Measurements from ENCODE around the gene CDKN2D.
A peak's percentile ranks its signal among the peaks of the same experiment; 100 is the strongest.

DNA sequence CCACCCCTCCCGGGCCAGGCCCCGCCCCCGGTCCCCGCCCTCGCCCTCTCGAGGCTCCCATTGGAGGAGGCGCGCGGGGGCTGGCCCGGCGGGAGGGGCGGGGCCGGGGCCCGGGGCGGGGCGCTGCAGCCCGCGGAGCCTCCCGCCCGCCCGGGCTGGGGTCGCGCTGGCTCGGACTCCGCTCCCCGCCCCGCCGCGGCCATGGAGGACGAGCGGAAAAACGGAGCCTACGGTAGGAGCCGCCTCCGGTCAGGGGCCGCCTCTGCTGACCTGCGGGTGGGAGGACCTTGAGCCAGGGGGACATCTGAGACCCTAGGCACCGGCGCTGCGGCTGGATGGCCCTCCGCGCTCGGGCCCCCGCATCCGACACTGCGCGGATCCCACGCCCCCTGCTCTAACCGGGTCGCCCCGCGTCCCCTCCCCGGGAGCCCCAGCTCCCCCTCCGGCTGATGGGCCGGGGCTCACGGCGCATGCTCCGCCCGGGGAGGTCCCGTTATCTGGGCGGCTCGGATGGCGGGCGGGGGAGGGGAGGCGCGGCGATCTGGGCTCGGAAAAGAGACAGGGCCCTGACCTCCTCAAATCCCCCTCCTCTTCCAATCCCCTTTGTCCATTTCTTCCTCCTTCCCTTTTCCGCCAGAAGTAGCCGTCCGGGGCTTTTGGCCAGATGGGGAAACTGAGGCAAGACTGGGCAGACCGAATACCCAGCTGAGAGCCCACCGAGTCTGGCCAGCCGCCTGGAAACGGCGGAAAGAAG lies 33.7 kb upstream of the CDKN2D start:
- TF ChIP-seq, protein P1, sequence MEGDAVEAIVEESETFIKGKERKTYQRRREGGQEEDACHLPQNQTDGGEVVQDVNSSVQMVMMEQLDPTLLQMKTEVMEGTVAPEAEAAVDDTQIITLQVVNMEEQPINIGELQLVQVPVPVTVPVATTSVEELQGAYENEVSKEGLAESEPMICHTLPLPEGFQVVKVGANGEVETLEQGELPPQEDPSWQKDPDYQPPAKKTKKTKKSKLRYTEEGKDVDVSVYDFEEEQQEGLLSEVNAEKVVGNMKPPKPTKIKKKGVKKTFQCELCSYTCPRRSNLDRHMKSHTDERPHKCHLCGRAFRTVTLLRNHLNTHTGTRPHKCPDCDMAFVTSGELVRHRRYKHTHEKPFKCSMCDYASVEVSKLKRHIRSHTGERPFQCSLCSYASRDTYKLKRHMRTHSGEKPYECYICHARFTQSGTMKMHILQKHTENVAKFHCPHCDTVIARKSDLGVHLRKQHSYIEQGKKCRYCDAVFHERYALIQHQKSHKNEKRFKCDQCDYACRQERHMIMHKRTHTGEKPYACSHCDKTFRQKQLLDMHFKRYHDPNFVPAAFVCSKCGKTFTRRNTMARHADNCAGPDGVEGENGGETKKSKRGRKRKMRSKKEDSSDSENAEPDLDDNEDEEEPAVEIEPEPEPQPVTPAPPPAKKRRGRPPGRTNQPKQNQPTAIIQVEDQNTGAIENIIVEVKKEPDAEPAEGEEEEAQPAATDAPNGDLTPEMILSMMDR (IDR thresholded peaks at IDR 0.05), result peak in 1 of 5 experiments; percentile 17
- peak in 1 of 2 donors; percentile 86 for TF ChIP-seq EP300 (IDR thresholded peaks at IDR 0.05)

Data from tibial nerve (tissue), 4 donors.